GM21737 (cell line): ENCODE results near the gene COX17.

Source experiments
- ATAC-seq: cut with Tn5 transposase; IDR thresholded peaks from one replicate; pipeline ENCODE4 v1.9.1; 2021; ENCODE audit warnings: mild to moderate bottlenecking, moderate library complexity; ENCODE audit not compliant: unreplicated experiment

COX17 gene

GRCh38 chr3:119675188-119675874 is 1.9 kb downstream of the COX17 start:
- no peak for ATAC-seq

DNA sequence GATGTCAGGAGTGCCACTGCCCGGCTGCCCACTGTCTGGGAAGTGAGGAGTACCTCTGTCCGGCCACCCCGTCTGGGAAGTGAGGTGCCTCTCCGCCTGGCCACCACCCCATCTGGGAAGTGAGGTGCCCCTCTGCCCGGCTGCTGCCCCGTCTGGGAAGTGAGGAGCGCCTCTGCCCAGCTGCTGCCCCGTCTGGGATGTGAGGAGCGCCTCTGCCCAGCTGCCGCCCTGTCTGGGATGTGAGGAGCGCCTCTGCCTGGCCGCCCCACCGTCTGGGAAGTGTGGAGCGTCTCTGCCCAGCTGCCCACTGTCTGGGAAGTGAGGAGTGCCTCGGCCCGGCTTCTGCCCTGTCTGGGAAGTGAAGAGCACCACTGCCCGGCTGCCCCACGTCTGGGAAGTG is 3.3 kb downstream of the COX17 start:
- ATAC-seq, result no peak

GRCh38 chr3:119672776-119673175 is 4.4 kb downstream of the COX17 start:
- no peak for ATAC-seq

GRCh38 chr3:119669906-119670570 is 7.2 kb downstream of the COX17 start:
- ATAC-seq, result no peak

- no peak for ATAC-seq
Observed at GRCh38 chr3:119665954-119666559, 11.1 kb downstream of the COX17 start.

GRCh38 chr3:119664850-119665379 is 12.3 kb downstream of the COX17 start:
- ATAC-seq, result no peak

DNA sequence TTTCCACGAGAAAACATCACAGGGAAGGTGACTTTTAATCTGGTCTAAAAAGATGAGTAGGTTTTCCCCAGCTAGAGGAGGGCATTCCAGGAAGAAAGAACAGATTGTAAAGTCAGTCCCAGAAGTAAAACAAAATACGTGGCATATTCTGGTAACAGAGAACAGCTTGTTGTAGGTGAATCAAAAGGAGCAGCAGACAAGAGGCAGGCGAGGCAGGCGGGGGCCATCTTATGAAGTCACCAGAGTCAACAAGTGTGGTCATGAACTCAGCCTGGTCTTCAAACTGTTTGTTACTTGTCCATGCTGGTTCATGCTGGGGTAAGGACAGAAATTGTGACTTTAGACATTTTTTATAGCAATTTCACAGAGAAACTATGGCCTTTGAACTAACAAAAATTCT is 12.8 kb downstream of the COX17 start:
- no peak for ATAC-seq

DNA sequence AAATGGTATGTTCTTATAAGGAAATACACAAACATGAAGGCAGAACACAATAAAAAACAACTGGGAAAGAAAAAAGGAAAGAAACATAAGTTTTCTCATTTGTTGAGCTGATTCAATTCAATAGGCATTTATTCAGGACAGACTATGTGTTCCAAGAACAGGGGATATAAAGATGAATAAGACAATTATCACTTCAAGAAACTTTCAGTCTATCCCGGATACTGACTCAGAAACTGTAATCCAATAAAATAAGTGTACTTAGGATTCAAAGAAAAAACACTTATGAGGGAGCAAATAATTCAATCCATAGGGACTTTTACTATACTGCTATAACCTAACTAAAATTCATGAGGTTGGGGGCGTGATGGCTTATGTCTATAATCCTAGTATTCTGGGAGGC is 13.3 kb downstream of the COX17 start:
- ATAC-seq, result no peak

- no peak for ATAC-seq
Observed at GRCh38 chr3:119662604-119663373, 14.4 kb downstream of the COX17 start.

- ATAC-seq, result no peak
Observed at GRCh38 chr3:119660474-119661440, 16.4 kb downstream of the COX17 start, which contains the start of gene POPDC2. POPDC2 (minus strand) TSS chr3:119660589; CDS start chr3:119660423, 166 bp downstream.

DNA sequence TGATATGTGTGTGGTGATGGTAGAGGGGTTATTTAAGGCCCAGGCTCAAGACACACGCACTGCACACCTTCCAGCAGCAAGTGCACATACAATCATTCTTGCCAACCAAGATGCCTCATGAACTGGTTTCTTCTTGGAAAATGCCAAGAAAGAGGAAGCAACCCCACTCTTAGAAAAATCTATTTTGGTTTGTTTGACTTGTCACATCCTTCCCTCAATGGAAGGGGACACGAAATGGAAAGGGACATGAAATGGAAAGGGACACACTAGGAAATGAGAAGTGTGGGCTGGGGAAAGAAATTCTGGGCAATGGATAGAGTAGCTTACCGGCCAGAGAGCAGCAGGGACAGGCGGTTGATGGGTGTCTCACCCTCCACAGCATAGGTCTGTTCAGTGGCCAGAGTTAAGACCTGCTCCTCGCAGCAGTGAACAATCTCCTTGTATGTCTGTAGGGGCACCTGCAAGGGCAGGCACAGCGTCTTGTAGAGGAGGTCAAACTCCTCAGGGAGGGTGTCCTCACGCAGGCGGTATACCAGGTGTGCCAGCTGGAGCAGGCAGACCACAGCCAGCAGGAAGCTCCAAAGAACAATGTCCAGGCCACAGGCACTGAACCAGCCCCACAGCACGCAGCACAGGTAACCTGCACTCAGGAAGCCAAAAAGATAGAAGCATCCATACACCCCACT is 17.5 kb downstream of the COX17 start:
- no peak for ATAC-seq

DNA sequence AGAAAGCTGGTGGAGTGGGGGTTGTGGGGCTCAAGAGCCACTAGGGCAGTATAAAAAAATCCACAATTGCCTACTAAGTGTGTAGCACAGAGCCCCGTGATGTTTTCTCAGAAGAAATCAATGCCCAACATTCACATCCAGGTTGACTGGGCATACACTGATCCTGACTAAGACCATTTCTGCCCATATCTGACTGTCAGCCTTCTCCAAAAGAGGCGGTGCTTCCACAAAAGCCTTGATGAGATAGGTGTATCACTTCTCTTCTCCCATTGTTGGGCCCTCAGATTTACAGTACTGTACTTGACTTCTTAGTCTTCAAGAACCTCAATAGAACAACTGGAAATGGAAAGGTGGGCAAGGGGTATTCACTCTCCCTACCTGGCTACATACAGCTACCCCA is 18.2 kb downstream of the COX17 start:
- no peak for ATAC-seq

DNA sequence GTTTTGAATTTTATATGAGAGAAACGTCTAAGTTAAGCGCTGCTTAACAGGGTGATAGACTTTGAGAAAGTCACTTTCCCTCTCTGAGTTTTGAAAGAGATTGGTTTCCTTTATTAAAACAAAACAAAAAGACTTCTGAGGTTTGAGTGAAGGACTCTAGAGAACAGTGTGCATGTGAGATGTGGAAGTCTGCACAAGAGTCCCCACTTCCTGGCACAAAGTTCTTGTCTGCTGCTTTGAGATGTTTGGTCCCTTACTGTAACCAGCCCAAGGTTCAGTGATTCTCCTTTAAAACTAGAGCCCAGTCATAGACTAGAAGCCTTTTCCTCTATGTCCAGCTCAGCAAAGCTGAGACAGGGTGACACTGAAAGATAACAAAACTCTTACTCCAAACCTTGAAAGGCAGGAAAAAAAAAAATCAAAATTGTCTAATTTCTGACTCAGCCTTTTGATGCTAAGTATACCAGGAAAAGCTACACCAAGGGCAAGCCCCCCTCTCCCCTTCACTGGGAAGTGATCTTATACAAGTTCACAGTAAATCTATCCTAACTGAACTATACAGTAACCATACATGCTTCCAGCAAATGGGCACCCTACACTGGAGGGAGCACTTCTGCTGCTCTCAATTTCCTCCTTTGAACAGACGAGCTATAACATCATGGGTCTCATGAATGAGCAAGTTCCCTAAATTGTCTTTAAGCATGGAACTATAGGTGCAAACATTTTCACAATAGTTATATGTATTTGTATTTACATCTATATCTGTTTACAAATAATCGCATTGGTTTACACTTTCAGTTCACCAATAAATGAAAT is 19.1 kb downstream of the COX17 start:
- no peak for ATAC-seq

DNA sequence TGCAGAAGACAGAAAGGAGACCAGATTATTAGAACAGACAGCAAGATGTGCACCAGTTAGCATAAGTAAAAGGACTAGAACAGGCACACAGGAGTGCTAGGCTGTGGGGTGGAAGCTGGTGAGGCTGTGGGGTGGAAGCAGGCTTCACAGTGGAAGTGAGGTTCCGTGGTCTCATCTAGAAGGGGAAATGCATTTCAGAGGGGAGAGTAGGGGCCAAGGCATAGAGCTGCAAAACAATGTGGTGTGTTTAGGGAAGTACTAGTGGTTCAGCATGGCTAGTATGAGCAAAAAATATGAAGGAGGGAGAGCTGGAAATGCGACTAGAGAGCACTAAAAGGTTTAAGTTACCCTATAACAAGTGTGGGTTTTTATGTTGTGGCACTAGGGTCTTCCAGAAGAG is 23.3 kb downstream of the COX17 start:
- ATAC-seq, result no peak

DNA sequence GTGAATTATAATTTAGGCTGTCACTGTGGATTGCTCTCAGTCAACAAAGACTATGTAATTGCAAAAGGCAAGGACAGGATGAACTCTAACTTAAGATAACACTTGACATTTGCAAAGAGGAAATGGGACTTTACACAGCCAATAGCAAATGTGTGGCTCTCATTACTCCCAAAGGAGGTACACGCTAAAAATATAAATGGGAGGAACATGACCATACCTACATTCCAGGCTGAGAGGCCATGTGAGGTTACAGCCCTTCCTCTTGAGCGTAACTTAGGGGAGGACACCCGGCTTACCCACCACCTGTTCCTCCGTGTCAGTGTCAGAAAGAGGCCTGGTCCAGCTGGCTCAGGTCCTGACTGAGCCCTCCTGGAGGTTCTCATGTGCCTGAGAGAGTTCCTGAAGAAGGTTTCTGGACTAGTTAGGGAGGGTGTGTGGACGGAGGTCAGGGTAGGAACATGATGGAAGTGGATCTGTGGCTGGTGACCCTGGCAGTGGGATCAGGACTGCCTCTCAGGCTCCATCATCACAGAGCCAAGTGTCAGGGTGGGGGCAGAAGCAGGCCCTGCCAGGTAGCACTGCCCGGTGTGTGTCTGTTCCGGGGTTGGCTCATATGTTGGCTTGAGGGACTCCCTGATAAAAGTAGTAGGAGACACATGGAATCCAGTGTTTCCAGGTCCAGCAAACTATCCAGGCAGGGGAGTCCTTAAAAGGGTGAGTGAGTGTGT is 24.7 kb downstream of the COX17 start:
- no peak for ATAC-seq

DNA sequence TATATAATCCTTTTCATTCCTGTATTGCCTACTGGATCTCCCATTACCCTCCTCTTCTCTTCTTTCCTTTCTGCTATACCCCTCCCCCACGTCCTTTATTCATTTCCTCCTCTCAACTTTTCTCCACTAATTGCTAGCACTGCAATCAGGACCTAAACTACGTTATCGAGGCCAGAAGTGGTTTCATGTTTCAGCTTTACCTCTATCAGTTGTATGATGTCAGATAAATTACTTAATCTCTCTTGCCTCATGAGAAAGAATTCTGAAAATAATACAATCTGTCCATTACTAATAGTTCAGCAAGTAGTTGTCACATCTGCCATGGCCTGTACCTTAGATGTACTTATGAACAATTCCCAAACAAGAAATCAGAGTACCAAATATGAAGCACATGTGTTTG is 27.4 kb downstream of the COX17 start:
- ATAC-seq, result no peak

DNA sequence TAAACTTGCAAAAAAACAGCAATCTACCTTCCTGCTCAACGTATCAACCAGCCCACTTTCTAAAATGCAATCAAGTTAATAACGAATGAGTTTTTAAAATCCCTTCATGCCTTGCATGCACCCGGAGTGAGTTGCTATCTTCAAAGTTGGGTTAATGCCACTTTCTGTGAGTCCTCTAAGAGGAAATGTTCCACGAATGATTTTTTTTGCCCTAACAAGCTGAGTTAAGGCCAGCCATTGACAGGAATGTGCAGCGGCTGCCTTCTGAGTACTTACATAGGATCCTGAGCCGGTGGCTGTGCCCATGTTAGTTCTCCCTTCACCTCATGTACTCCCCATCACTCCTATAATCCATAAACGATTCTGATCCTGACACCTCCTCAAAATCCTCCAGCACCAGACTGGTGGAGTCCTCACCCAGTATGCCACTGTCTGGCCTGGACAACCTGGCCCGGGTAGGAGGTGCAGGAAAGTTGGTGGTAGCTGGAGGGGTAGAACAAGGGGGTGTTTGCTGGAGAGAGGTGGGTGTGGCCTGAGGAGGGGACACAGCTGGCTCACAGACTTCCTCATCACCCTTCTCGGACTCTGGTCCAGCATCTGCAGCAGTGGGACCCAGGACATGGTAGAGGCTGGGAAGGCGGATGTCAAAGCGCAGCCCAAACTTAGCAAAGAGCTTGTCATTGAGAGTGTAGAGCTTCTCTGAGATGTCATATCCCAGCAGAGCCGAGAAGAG is 29.2 kb downstream of the COX17 start:
- no peak for ATAC-seq
